A549 treated with Mapracorat at 1 μM for 4 hours (cell line): ENCODE results near the gene NAA20. TPM values are rescaled to one million over a fixed set of nuclear protein-coding genes. Genes with fewer than 3 reads are reported as not detected.

Experiments used
- total RNA-seq: library from RNA; stranded (reverse); fragments of 200-300 nt; extraction: Qiagen RNA extraction; gene quantifications from 5 replicates; pipeline ENCODE4 v1.2.3, GENCODE V29; 2022

NAA20 gene
- 131 to 160 TPM (median 138 TPM) in 5 replicates for total RNA-seq

GRCh38 chr20:20017001-20017843, at the start of gene NAA20:
TSS of gene NAA20 (plus strand) at chr20:20017362. CDS start at chr20:20017397, 35 bp downstream.

GRCh38 chr20:20052074-20052970, 35.2 kb downstream of the NAA20 start, which contains the start of the genes CFAP61 and CRNKL1:
TSS of gene CFAP61 (plus strand) at chr20:20052532. CDS start at chr20:20056654, 4,122 bp downstream.
TSS of gene CRNKL1 (minus strand) at chr20:20052466. CDS start at chr20:20052342, 124 bp downstream.

Other genes with a start within 250 kb of the NAA20 start
- gene CRNKL1, start 35.1 kb downstream of the NAA20 start, total RNA-seq = 20.4 to 25.3 TPM (median 21.6 TPM) in 5 replicates
- 0.16 to 0.48 TPM (median 0.47 TPM) in 4 of 5 replicates, not detected in the other for gene CFAP61, start 35.2 kb downstream of the NAA20 start, total RNA-seq